Posterior cingulate gyrus (tissue), 11 donors: ENCODE results near the gene CCDC159.

ENCODE experiments used
- DNase-seq, 10 donors: peaks; one replicate each; pipeline versions ENCODE4 v3.0.0 to v3.0.0-alpha.2; 2020 to 2021; ENCODE audit warnings: mixed read lengths in 3 of 10
- intact Hi-C: fragments of 100-400 bp; cut with DNase I; formaldehyde crosslinking; loops from one replicate; pipeline ENCODE4 v1.15.1; 2023

The CCDC159 gene

GRCh38 chr19:11383706-11384048 is 37.4 kb downstream of the CCDC159 start:
- intact Hi-C loops, result loop anchor here (5.0 kb wide), 2 partner anchors 49 to 64 kb away; no protein-coding TSS in a partner anchor
- DNase-seq, result no peak

- intact Hi-C loops, result loop anchor here (5.0 kb wide), 2 partner anchors 48 to 63 kb away; no protein-coding TSS in a partner anchor
- no peak for DNase-seq
These were observed 38.4 kb downstream of the CCDC159 start for GRCh38 chr19:11384778-11385129.

- intact Hi-C loops, result no loop called here
- no peak for DNase-seq
These were observed 41.1 kb downstream of the CCDC159 start for GRCh38 chr19:11387162-11388034.

- no peak for DNase-seq
- intact Hi-C loops, result no loop called here
These were observed 44.0 kb downstream of the CCDC159 start for GRCh38 chr19:11390359-11390758.

GRCh38 chr19:11390933-11391680 is 44.8 kb downstream of the CCDC159 start:
- no peak for DNase-seq
- intact Hi-C loops, result no loop called here

- DNase-seq, result no peak
- intact Hi-C loops, result no loop called here
These were observed 50.8 kb downstream of the CCDC159 start for GRCh38 chr19:11397089-11397610.

- intact Hi-C loops, result no loop called here
- no peak for DNase-seq
These were observed 53.3 kb downstream of the CCDC159 start for GRCh38 chr19:11399667-11400066.

- intact Hi-C loops, result no loop called here
- DNase-seq, result no peak
These were observed 54.5 kb downstream of the CCDC159 start for GRCh38 chr19:11400798-11401197.

- DNase-seq, result no peak
- intact Hi-C loops, result no loop called here
These were observed 55.7 kb downstream of the CCDC159 start for GRCh38 chr19:11401808-11402543.
